PC-9 (cell line): ENCODE data around the gene FAM216A. TPM values are rescaled to one million over a fixed set of nuclear protein-coding genes. Genes with fewer than 3 reads are reported as not detected.
"Not testable (repeated sequence)": the region's sequence is repeated elsewhere in the genome, so short reads cannot be mapped to it uniquely, and the experiment has no call there.

ENCODE experiments used
- Bru-seq: library from RNA; stranded (reverse); fragments of 400-500 nt; gene quantifications from one replicate; lab custom pipeline; 2021; lab: Mats Ljungman, UMichigan
- BruChase-seq, 2 experiments: library from RNA; stranded (reverse); fragments of 400-500 nt; gene quantifications; one replicate each; lab custom pipeline; 2021; lab: Mats Ljungman, UMichigan
- BruUV-seq: library from RNA; stranded (reverse); fragments of 400-500 nt; replicated peaks from 2 replicates; lab custom pipeline; 2021; lab: Mats Ljungman, UMichigan
- CTCF ChIA-PET: fragments of 300-600 bp; sonication (Branson Sonifier 250); formaldehyde crosslinking; loops from one replicate; lab custom pipeline; 2022; ENCODE audit warnings: antibody characterized with exemption; lab: Charles Lee
- POLR2A ChIA-PET: fragments of 300-600 bp; sonication (Branson Sonifier 250); formaldehyde crosslinking; loops from one replicate; lab custom pipeline; 2022; ENCODE audit warnings: antibody characterized with exemption; ENCODE audit not compliant: unreplicated experiment; lab: Charles Lee
- DNase-seq, 2 experiments: peaks; one replicate each; pipeline versions ENCODE4 v3.0.0 to v3.0.0-alpha.2; 2015 to 2022; ENCODE audit warnings: mixed read lengths in 1 of 2
- H2AFZ ChIP-seq: fragments of 200-600 bp; sonication (generic); 2 replicates; pipeline ENCODE4 v1.8.1; 2017; ENCODE audit warnings: antibody characterized with exemption
- H3F3A ChIP-seq: fragments of 200-600 bp; sonication (generic); 2 replicates; pipeline ENCODE4 v1.8.1; 2017; ENCODE audit warnings: antibody characterized with exemption, mild to moderate bottlenecking, low read depth; ENCODE audit not compliant: insufficient read depth
- H3K27ac ChIP-seq: fragments of 200-600 bp; sonication (generic); 2 replicates; pipeline ENCODE4 v1.6.1; 2016; ENCODE audit warnings: mixed run types
- H3K27me3 ChIP-seq: fragments of 200-600 bp; sonication (generic); 2 replicates; pipeline ENCODE4 v1.6.1; 2016; ENCODE audit warnings: low read depth, mixed run types; ENCODE audit not compliant: insufficient read depth
- H3K36me3 ChIP-seq: fragments of 200-600 bp; sonication (generic); 2 replicates; pipeline ENCODE4 v1.6.1; 2016; ENCODE audit warnings: low read depth, mixed run types
- H3K4me1 ChIP-seq: fragments of 200-600 bp; sonication (generic); replicated peaks from 2 replicates; pipeline ENCODE4 v1.6.1; 2016; ENCODE audit warnings: mixed run types; ENCODE audit not compliant: insufficient read depth
- H3K4me2 ChIP-seq: fragments of 200-600 bp; sonication (generic); 2 replicates; pipeline ENCODE4 v1.6.1; 2017; ENCODE audit warnings: mixed run types
- H3K4me3 ChIP-seq: fragments of 200-600 bp; sonication (generic); 2 replicates; pipeline ENCODE4 v1.6.1; 2016; ENCODE audit warnings: mixed run types
- H3K79me2 ChIP-seq: fragments of 200-600 bp; sonication (generic); 2 replicates; pipeline ENCODE4 v1.6.1; 2017; ENCODE audit warnings: low read depth, mixed run types
- H3K9me2 ChIP-seq: fragments of 200-600 bp; sonication (generic); 2 replicates; pipeline ENCODE4 v1.8.1; 2017; ENCODE audit warnings: mild to moderate bottlenecking; ENCODE audit not compliant: insufficient read depth
- H3K9me3 ChIP-seq: fragments of 200-600 bp; sonication (generic); 2 replicates; pipeline ENCODE4 v1.8.1; 2016; ENCODE audit warnings: low read depth; ENCODE audit not compliant: insufficient read depth
- H4K20me1 ChIP-seq: fragments of 200-600 bp; sonication (generic); 2 replicates; pipeline ENCODE4 v1.8.1; 2017; ENCODE audit not compliant: insufficient read depth
- CTCF ChIP-seq: fragments of 200-600 bp; sonication (generic); conservative IDR thresholded peaks from 2 replicates; pipeline ENCODE4 v1.6.1; 2017; ENCODE audit warnings: mixed run types, antibody characterized with exemption, mild to moderate bottlenecking, moderate library complexity
- EZH2 ChIP-seq: fragments of 200-600 bp; sonication (generic); IDR thresholded peaks from 2 replicates; pipeline ENCODE4 v1.8.0; 2017; ENCODE audit warnings: antibody characterized with exemption, low read depth
- intact Hi-C: fragments of 100-400 bp; cut with micrococcal nuclease; formaldehyde crosslinking; loops from one replicate; pipeline ENCODE4 v1.10.0; 2022; ENCODE audit not compliant: unreplicated experiment
- long read RNA-seq: library from polyadenylated mRNA; stranded (forward); transcript quantifications from one replicate; pipeline ENCODE4 v2.0.0, GENCODE V29; 2022
- total RNA-seq: library from RNA; stranded (reverse); gene quantifications from 2 replicates; pipeline ENCODE4 v1.2.3, GENCODE V29; 2021

The FAM216A gene, protein sequence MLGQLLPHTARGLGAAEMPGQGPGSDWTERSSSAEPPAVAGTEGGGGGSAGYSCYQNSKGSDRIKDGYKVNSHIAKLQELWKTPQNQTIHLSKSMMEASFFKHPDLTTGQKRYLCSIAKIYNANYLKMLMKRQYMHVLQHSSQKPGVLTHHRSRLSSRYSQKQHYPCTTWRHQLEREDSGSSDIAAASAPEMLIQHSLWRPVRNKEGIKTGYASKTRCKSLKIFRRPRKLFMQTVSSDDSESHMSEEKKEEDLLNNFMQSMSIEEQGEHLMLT
- total RNA-seq = 7.7 and 8.0 TPM in 2 replicates
- Bru-seq, nascent RNA = percentile 58 among the genes with signal in this experiment
- percentile 50 among the genes with signal in this experiment for BruChase-seq, experiment 1, labeled RNA remaining after a 2-hour chase
- percentile 48 among the genes with signal in this experiment for BruChase-seq, experiment 2, labeled RNA remaining after a 6-hour chase
- long read RNA-seq, transcript FAM216A-201 (7 exons, 1,582 nt) = major isoform, 32 of 38 reads
- long read RNA-seq, partial matches to known transcripts = 1 of 38 reads
- long read RNA-seq, other reads (novel, unspliced or antisense) = 5 of 38 reads

GRCh38 chr12:110468214-110469048 is at the start of gene FAM216A, which contains the start of gene GPN3:
Gene FAM216A (plus strand): TSS chr12:110468845. CDS start chr12:110468876, 31 bp downstream.
Gene GPN3 (minus strand): TSS chr12:110468257. CDS start chr12:110468203, 54 bp downstream.
- intact Hi-C loops = loop anchor here (1.0 to 2.0 kb wide), 4 partner anchors 18 to 132 kb away; partner anchors contain the start of genes ARPC3, RAD9B and VPS29
- Histone ChIP-seq H3K79me2 (peaks cover 34% of the 10 kb centered on the region), H3K27me3 (no peaks in the 10 kb centered on the region), H3K4me3 (peak within 1 kb of the TSS; percentile 81), H3K4me1 (peaks cover 18% of the 10 kb centered on the region), H3K27ac (peak within 1 kb of the TSS; percentile 70), H3K36me3 (no peaks in the 10 kb centered on the region), H4K20me1 (no peaks in the 10 kb centered on the region), H2AFZ (peak within 1 kb of the TSS; percentile 95), H3K4me2 (peak within 1 kb of the TSS; percentile 98), H3F3A (peaks cover 6% of the 10 kb centered on the region; the same call in 1 of the 2 replicates), H3K9me3 (no peaks in the 10 kb centered on the region), H3K9me2 (no peaks in the 10 kb centered on the region)
- CTCF ChIA-PET = interaction anchor here (0.6 to 2.7 kb wide), 6 partner anchors 16 to 369 kb away, joined by 3 to 16 read pairs (median 6); partner anchors contain the start of gene ARPC3
- peak; percentile 95 to 97 for DNase-seq
- POLR2A ChIA-PET = interaction anchor here (0.5 to 1.2 kb wide), 10 partner anchors 18 to 1789 kb away, joined by 3 to 15 read pairs (median 8); partner anchors contain the start of gene ARPC3
- TF ChIP-seq EZH2 (no peak), CTCF (no peak)
- no TSS peak for BruUV-seq

DNA sequence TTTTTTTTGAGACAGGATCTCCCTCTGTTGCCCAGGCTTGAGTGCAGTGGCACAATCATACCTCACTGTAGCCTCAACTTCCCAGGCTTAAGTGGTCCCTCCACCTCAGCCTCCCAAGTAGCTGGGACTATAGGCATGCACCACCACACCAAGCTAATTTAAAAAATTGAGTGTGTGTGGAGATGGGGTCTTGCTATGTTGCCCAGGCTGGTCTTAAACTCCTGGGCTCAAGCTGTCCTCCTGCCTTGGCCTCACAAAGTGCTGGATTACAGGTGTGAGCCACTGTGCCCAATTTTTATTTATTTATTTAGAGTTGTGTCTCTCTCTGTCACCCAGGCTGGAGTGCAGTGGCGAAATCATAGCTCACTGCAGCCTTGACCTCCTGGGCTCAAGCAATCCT is 48.0 kb upstream of the FAM216A start:
- H4K20me1 ChIP-seq, H3K36me3 ChIP-seq, H3K27me3 ChIP-seq, H3F3A ChIP-seq, H3K79me2 ChIP-seq, H3K9me3 ChIP-seq, H2AFZ ChIP-seq, intact Hi-C loops, CTCF ChIA-PET, DNase-seq, H3K4me3 ChIP-seq, H3K4me2 ChIP-seq, POLR2A ChIA-PET, H3K9me2 ChIP-seq, H3K4me1 ChIP-seq, BruUV-seq, H3K27ac ChIP-seq: not testable (repeated sequence)

- Histone ChIP-seq H3K79me2 (no peaks in the 10 kb centered on the region), H3K4me1 (no peaks in the 10 kb centered on the region), H3K36me3 (no peaks in the 10 kb centered on the region), H3K4me3 (no peak overlapping the region), H3K4me2 (no peak overlapping the region), H3K9me3 (no peaks in the 10 kb centered on the region), H2AFZ (no peak overlapping the region), H4K20me1 (no peaks in the 10 kb centered on the region), H3K27ac (no peak overlapping the region), H3F3A (peaks cover 4% of the 10 kb centered on the region; the same call in 1 of the 2 replicates), H3K27me3 (no peaks in the 10 kb centered on the region), H3K9me2 (no peaks in the 10 kb centered on the region)
- DNase-seq = no peak
- CTCF ChIA-PET = no interaction called here
- intact Hi-C loops = no loop called here
- no TSS peak for BruUV-seq
- POLR2A ChIA-PET = interaction anchor here (0.6 kb wide), 1 partner anchor 320 kb away, joined by 3 read pairs; no protein-coding TSS in a partner anchor
- TF ChIP-seq EZH2 (no peak), CTCF (no peak)
These were observed 47.4 kb upstream of the FAM216A start for GRCh38 chr12:110421159-110421661.
